Spleen (tissue), 11 donors: ENCODE data around the gene AKAP14. TPM values are rescaled to one million over a fixed set of nuclear protein-coding genes. Genes with fewer than 3 reads are reported as not detected.
"Not testable (repeated sequence)": the region's sequence is repeated elsewhere in the genome, so short reads cannot be mapped to it uniquely, and the experiment has no call there.

ENCODE experiments used
- DNase-seq: peaks from one replicate; pipeline ENCODE4 v3.0.0-alpha.2; 2020
- H3K27ac ChIP-seq, 8 donors: fragments of 200-600 bp; sonication (generic) in 7 of 8; 1 replicate in 4 of 8; 2 replicates in 4 of 8; pipeline versions ENCODE4 v1.5.0 to v1.8.0; 2016 to 2021; ENCODE audit warnings: inconsistent platforms in 4 of 8, mild to moderate bottlenecking in 4 of 8, moderate library complexity in 1 of 8
- H3K27me3 ChIP-seq, 7 donors: fragments of 200-600 bp; sonication (generic) in 6 of 7; replicated peaks in 1 of 7; 1 replicate in 4 of 7; 2 replicates in 3 of 7; pipeline versions ENCODE4 v1.5.0 to v1.8.0; 2016 to 2021; ENCODE audit warnings: inconsistent platforms in 3 of 7, mild to moderate bottlenecking in 1 of 7
- H3K36me3 ChIP-seq, 6 donors: fragments of 200-600 bp; sonication (generic) in 5 of 6; 1 replicate in 4 of 6; 2 replicates in 2 of 6; pipeline versions ENCODE4 v1.5.0 to v1.8.0; 2016 to 2021; ENCODE audit warnings: inconsistent platforms in 2 of 6
- H3K4me1 ChIP-seq, 6 donors: fragments of 200-600 bp; sonication (generic) in 5 of 6; 1 replicate in 3 of 6; 2 replicates in 3 of 6; pipeline versions ENCODE4 v1.5.0 to v1.8.0; 2016 to 2021; ENCODE audit warnings: inconsistent platforms in 3 of 6
- H3K4me3 ChIP-seq, 8 donors: fragments of 200-600 bp; sonication (generic) in 7 of 8; 1 replicate in 4 of 8; 2 replicates in 4 of 8; pipeline versions ENCODE4 v1.5.0 to v1.8.0; 2016 to 2021; ENCODE audit warnings: inconsistent platforms in 4 of 8, mild to moderate bottlenecking in 4 of 8, moderate library complexity in 2 of 8
- H3K9me3 ChIP-seq, 8 donors: fragments of 200-600 bp; sonication (generic) in 7 of 8; 1 replicate in 4 of 8; 2 replicates in 4 of 8; pipeline versions ENCODE4 v1.5.0 to v1.8.0; 2016 to 2021; ENCODE audit warnings: inconsistent platforms in 4 of 8
- CTCF ChIP-seq, 11 experiments: fragments of 200-600 bp in 7 of 11; fragments of 450-650 bp in 4 of 11; sonication (generic) in 4 of 11; IDR thresholded peaks in 8 of 11; conservative IDR thresholded peaks in 3 of 11; 1 replicate in 7 of 11; 2 replicates in 4 of 11; pipeline versions ENCODE4 v1.4.0 to v1.8.0; 2016 to 2021; ENCODE audit warnings: antibody characterized with exemption in 11 of 11, inconsistent platforms in 4 of 11, mild to moderate bottlenecking in 1 of 11
- POLR2A ChIP-seq, 3 donors: fragments of 450-650 bp; IDR thresholded peaks; one replicate each; pipeline ENCODE4 v1.5.1; 2017; ENCODE audit warnings: antibody characterized with exemption in 3 of 3, mild to moderate bottlenecking in 1 of 3
- POLR2AphosphoS5 ChIP-seq, 3 donors: sonication (generic); formaldehyde crosslinking; IDR thresholded peaks; one replicate each; pipeline ENCODE4 v1.5.1; 2017; ENCODE audit warnings: antibody characterized with exemption in 3 of 3
- WGBS, 5 donors: extraction: QIAGEN DNeasy Blood & Tissue Kit in 3 of 5; methylation state at CpG; one replicate each; pipeline versions ENCODE4 v1.1.5 to v1.1.7; 2013 to 2018; 5-methylcytosine and 5-hydroxymethylcytosine counted together
- intact Hi-C: fragments of 100-400 bp; cut with DNase I; formaldehyde crosslinking; loops from one replicate; pipeline ENCODE4 v1.15.0; 2023; ENCODE audit warnings: low total_unique reads
- polyA plus RNA-seq, 3 donors: library from polyadenylated mRNA; stranded (reverse); fragments of 200-250 nt; gene quantifications; one replicate each; pipeline ENCODE4 v1.2.1, GENCODE V29; 2013
- total RNA-seq, 7 donors: library from RNA; depleted of rRNA in 3 of 7; stranded (reverse); fragments of >200 nt in 3 of 7; fragmentation: NEBNext Ultra II Directional in 4 of 7; extraction: Animal tissue kit (Norgen Biotek cat#: 25700) in 4 of 7; gene quantifications; one replicate each; pipeline versions ENCODE4 v1.1.0 to v1.2.1, GENCODE V29; 2016 to 2021
- donor health status: healthy with polysubstance abuse.
- donor health status: DM: no; HTN: no; CAD: no; lungs with moderate emphysema.
- donor health status: DM: no; HTN: no; CAD: no.
- donor health status: Bipolar disorder and iron deficiency.
- donor health status: healthy.
- donor health status: DM: no; HTN: no; CAD: no.
- donor health status: DM: yes; HTN: yes; CAD: no.

The AKAP14 gene
- total and polyA plus RNA-seq, 10 donors = not detected

GRCh38 chrX:119955807-119956570 lies 60.3 kb downstream of the AKAP14 start:
- intact Hi-C loops, H3K27ac ChIP-seq, H3K27me3 ChIP-seq, DNase-seq, H3K4me1 ChIP-seq, H3K9me3 ChIP-seq, H3K4me3 ChIP-seq, H3K36me3 ChIP-seq: not testable (repeated sequence)
- peak in 1 of 3 donors; percentile 7 for TF ChIP-seq POLR2AphosphoS5 (IDR thresholded peaks at IDR 0.05)
- 45 to 79% (median 48%) methylated on average over 15 to 21 of the region's 21 CpGs for WGBS, 5 donors

GRCh38 chrX:119960625-119961024 lies 64.9 kb downstream of the AKAP14 start:
- intact Hi-C loops = no loop called here
- no peak for TF ChIP-seq POLR2A (IDR thresholded peaks at IDR 0.05)
- no peak for TF ChIP-seq CTCF (IDR thresholded peaks at IDR 0.05 in 8 of 11, conservative IDR thresholded peaks at IDR 0.05 in 3 of 11)
- TF ChIP-seq POLR2AphosphoS5 (IDR thresholded peaks at IDR 0.05) = no peak
- H3K27me3 ChIP-seq = peaks cover 0 to 15% (median 0%) of the 10 kb centered on the region in 7 donors

GRCh38 chrX:119966837-119967236 lies 71.1 kb downstream of the AKAP14 start:
- DNase-seq, H3K27ac ChIP-seq, intact Hi-C loops, H3K4me1 ChIP-seq, H3K36me3 ChIP-seq, H3K27me3 ChIP-seq, H3K4me3 ChIP-seq, H3K9me3 ChIP-seq: not testable (repeated sequence)
- 90 to 100% (median 95%) methylated on average over 1 of the region's 1 CpG; no CpG with 5 or more reads in 1 of the 5 donors for WGBS, 5 donors

More at GRCh38 chrX:119960625-119961024, 64.9 kb downstream of the AKAP14 start:
- DNase-seq = no peak
- H3K27ac ChIP-seq = no peak overlapping the region
- no peak overlapping the region for H3K4me3 ChIP-seq
- no peaks in the 10 kb centered on the region for H3K36me3 ChIP-seq
- H3K9me3 ChIP-seq = peaks cover 0 to 5% (median 0%) of the 10 kb centered on the region in 8 donors
- no peaks in the 10 kb centered on the region for H3K4me1 ChIP-seq

Other genes with a start within 250 kb of the AKAP14 start
- gene SEPTIN6, start 202.7 kb upstream of the AKAP14 start, total RNA-seq = 100 to 1,000 TPM in 3 of 7 donors, 10 to 100 TPM in 4; 94.7 to 139 (median 99.8) TPM
- gene SEPTIN6, start 202.7 kb upstream of the AKAP14 start, polyA plus RNA-seq = 10 to 100 TPM; 45.1 to 58.2 (median 50.8) TPM
- 1 to 10 TPM; 5.0 to 9.5 (median 8.1) TPM for gene SOWAHD, start 137.3 kb upstream of the AKAP14 start, total RNA-seq
- gene SOWAHD, start 137.3 kb upstream of the AKAP14 start, polyA plus RNA-seq = 10 to 100 TPM; 19.2 to 26.2 (median 19.9) TPM
- 1,000 to 10,000 TPM; 1,435 to 2,313 (median 1,812) TPM for gene RPL39, start 104.3 kb upstream of the AKAP14 start, total RNA-seq
- over 10,000 TPM; 15,023 to 18,857 (median 18,305) TPM for gene RPL39, start 104.3 kb upstream of the AKAP14 start, polyA plus RNA-seq
- 10 to 100 TPM in 2 of 7 donors, 1 to 10 TPM in 5; 5.4 to 11.1 (median 9.0) TPM for gene UPF3B, start 42.9 kb upstream of the AKAP14 start, total RNA-seq
- gene UPF3B, start 42.9 kb upstream of the AKAP14 start, polyA plus RNA-seq = 10 to 100 TPM; 10.0 to 11.4 (median 11.0) TPM
- gene RNF113A, start 24.2 kb upstream of the AKAP14 start, total RNA-seq = 10 to 100 TPM; 15.2 to 27.5 (median 19.4) TPM
- 10 to 100 TPM; 30.8 to 41.9 (median 38.0) TPM for gene RNF113A, start 24.2 kb upstream of the AKAP14 start, polyA plus RNA-seq
- 10 to 100 TPM; 35.3 to 82.1 (median 72.5) TPM for gene NDUFA1, start 24.1 kb upstream of the AKAP14 start, total RNA-seq
- 100 to 1,000 TPM; 108 to 142 (median 125) TPM for gene NDUFA1, start 24.1 kb upstream of the AKAP14 start, polyA plus RNA-seq
- 10 to 100 TPM in 2 of 7 donors, 1 to 10 TPM in 5; 7.6 to 10.8 (median 9.2) TPM for gene NKAP, start 47.9 kb downstream of the AKAP14 start, total RNA-seq
- 1 to 10 TPM; 6.6 to 7.2 (median 6.7) TPM for gene NKAP, start 47.9 kb downstream of the AKAP14 start, polyA plus RNA-seq
- not detected for gene RHOXF2B, start 181.8 kb downstream of the AKAP14 start, total RNA-seq
- not detected for gene RHOXF2B, start 181.8 kb downstream of the AKAP14 start, polyA plus RNA-seq
- gene RHOXF1, start 220.0 kb downstream of the AKAP14 start, total RNA-seq = under 1 TPM in 2 of 7 donors, not detected in 5; 0.66 to 0.82 TPM
- 1 to 10 TPM in 2 of 3 donors, under 1 TPM in 1; 0.15 to 1.6 (median 1.3) TPM for gene RHOXF1, start 220.0 kb downstream of the AKAP14 start, polyA plus RNA-seq